ENCODE measurements around the gene PRKCE. TPM values are rescaled to one million over a fixed set of nuclear protein-coding genes. Genes with fewer than 3 reads are reported as not detected.

Gene PRKCE
- total RNA-seq, 1 experiment from 2014 or later: 17.7 TPM

GRCh38 chr2:45929674-45930395, 278.4 kb downstream of the PRKCE start:
- no peak for TF ChIP-seq CTCF (IDR thresholded peaks at IDR 0.05; ENCODE audit: unreplicated experiment)
- BruUV-seq (replicated peaks): no TSS peak
- CTCF ChIA-PET: no interaction called here
- H3K9me3 Mint-ChIP-seq (ENCODE audit: low read depth, unreplicated experiment): peaks cover 2% of the 10 kb centered on the region
- intact Hi-C loops (cut with micrococcal nuclease; ENCODE audit: unreplicated experiment): no loop called here
- DNase-seq: no peak
- no peak overlapping the region for H3K4me3 Mint-ChIP-seq (ENCODE audit: low read depth, unreplicated experiment)
- H3K36me3 Mint-ChIP-seq (ENCODE audit: insufficient read depth, unreplicated experiment): no peaks in the 10 kb centered on the region
- no peak overlapping the region for H3K27ac Mint-ChIP-seq (ENCODE audit: unreplicated experiment)
- no peaks in the 10 kb centered on the region for H3K4me1 Mint-ChIP-seq (ENCODE audit: low read depth, unreplicated experiment)
- H3K27me3 Mint-ChIP-seq (ENCODE audit: unreplicated experiment): no peaks in the 10 kb centered on the region

GRCh38 chr2:45930396-45930792, 278.9 kb downstream of the PRKCE start:
- TF ChIP-seq CTCF (IDR thresholded peaks at IDR 0.05; ENCODE audit: unreplicated experiment): no peak
- H3K9me3 Mint-ChIP-seq (ENCODE audit: low read depth, unreplicated experiment): peaks cover 2% of the 10 kb centered on the region
- BruUV-seq (replicated peaks): no TSS peak
- no peaks in the 10 kb centered on the region for H3K27me3 Mint-ChIP-seq (ENCODE audit: unreplicated experiment)
- no peak overlapping the region for H3K4me3 Mint-ChIP-seq (ENCODE audit: low read depth, unreplicated experiment)
- no peaks in the 10 kb centered on the region for H3K4me1 Mint-ChIP-seq (ENCODE audit: low read depth, unreplicated experiment)
- no peak overlapping the region for H3K27ac Mint-ChIP-seq (ENCODE audit: unreplicated experiment)
- no peak for DNase-seq
- CTCF ChIA-PET: no interaction called here
- intact Hi-C loops (cut with micrococcal nuclease; ENCODE audit: unreplicated experiment): no loop called here
- H3K36me3 Mint-ChIP-seq (ENCODE audit: insufficient read depth, unreplicated experiment): no peaks in the 10 kb centered on the region

GRCh38 chr2:45932278-45932975, 281.0 kb downstream of the PRKCE start:
- peaks cover 2% of the 10 kb centered on the region for H3K9me3 Mint-ChIP-seq (ENCODE audit: low read depth, unreplicated experiment)
- H3K36me3 Mint-ChIP-seq (ENCODE audit: insufficient read depth, unreplicated experiment): no peaks in the 10 kb centered on the region
- CTCF ChIA-PET: interaction anchor here (0.7 kb wide), 1 partner anchor 255 kb away, joined by 3 read pairs; no protein-coding TSS in a partner anchor
- intact Hi-C loops (cut with micrococcal nuclease; ENCODE audit: unreplicated experiment): no loop called here
- BruUV-seq (replicated peaks): no TSS peak
- H3K27me3 Mint-ChIP-seq (ENCODE audit: unreplicated experiment): no peaks in the 10 kb centered on the region
- H3K4me3 Mint-ChIP-seq (ENCODE audit: low read depth, unreplicated experiment): no peak overlapping the region
- no peak for TF ChIP-seq CTCF (IDR thresholded peaks at IDR 0.05; ENCODE audit: unreplicated experiment)
- H3K27ac Mint-ChIP-seq (ENCODE audit: unreplicated experiment): peak overlapping the region; percentile 52
- H3K4me1 Mint-ChIP-seq (ENCODE audit: low read depth, unreplicated experiment): peaks cover 9% of the 10 kb centered on the region
- no peak for DNase-seq

- BruUV-seq (replicated peaks): no TSS peak
- H3K4me3 Mint-ChIP-seq (ENCODE audit: low read depth, unreplicated experiment): no peak overlapping the region
- CTCF ChIA-PET: interaction anchor here (0.6 to 2.4 kb wide), 13 partner anchors 10 to 907 kb away, joined by 3 to 14 read pairs (median 4); partner anchors contain the start of gene SRBD1
- DNase-seq: peak; percentile 86
- TF ChIP-seq CTCF (IDR thresholded peaks at IDR 0.05; ENCODE audit: unreplicated experiment): peak; percentile 71
- no peaks in the 10 kb centered on the region for H3K27me3 Mint-ChIP-seq (ENCODE audit: unreplicated experiment)
- no peak overlapping the region for H3K27ac Mint-ChIP-seq (ENCODE audit: unreplicated experiment)
- H3K9me3 Mint-ChIP-seq (ENCODE audit: low read depth, unreplicated experiment): no peaks in the 10 kb centered on the region
- no peaks in the 10 kb centered on the region for H3K36me3 Mint-ChIP-seq (ENCODE audit: insufficient read depth, unreplicated experiment)
- peaks cover 30% of the 10 kb centered on the region for H3K4me1 Mint-ChIP-seq (ENCODE audit: low read depth, unreplicated experiment)
- intact Hi-C loops (cut with micrococcal nuclease; ENCODE audit: unreplicated experiment): loop anchor here (1.0 kb wide), 3 partner anchors 158 to 351 kb away; no protein-coding TSS in a partner anchor
Measured at GRCh38 chr2:45935791-45936622, 284.5 kb downstream of the PRKCE start.

Data from Calu3 (cell line).